ENCODE data around the gene KIF7.

DNA sequence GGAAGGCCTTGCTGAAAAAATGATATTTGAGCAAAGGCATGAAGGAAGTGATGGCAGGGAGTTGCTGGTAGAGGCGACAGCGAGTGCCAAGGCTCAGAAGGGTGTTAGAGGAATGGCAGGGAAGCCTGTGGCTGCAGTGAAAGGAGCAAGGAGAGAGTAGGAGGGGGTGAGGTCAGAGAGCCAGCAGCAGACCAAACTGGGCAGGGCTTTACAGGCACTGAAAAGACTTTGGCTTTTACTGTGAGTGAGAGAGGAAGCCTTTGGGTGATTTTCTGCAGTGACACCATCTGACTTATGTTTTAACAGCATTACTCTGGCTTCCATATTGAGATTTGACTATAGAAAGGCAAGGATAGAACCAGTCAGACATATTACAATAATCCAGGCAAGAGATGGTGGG, 68.6 kb downstream of the KIF7 start:
- TF ChIP-seq POLR2A (IDR thresholded peaks at IDR 0.05) = no peak
- TF ChIP-seq, protein P1, sequence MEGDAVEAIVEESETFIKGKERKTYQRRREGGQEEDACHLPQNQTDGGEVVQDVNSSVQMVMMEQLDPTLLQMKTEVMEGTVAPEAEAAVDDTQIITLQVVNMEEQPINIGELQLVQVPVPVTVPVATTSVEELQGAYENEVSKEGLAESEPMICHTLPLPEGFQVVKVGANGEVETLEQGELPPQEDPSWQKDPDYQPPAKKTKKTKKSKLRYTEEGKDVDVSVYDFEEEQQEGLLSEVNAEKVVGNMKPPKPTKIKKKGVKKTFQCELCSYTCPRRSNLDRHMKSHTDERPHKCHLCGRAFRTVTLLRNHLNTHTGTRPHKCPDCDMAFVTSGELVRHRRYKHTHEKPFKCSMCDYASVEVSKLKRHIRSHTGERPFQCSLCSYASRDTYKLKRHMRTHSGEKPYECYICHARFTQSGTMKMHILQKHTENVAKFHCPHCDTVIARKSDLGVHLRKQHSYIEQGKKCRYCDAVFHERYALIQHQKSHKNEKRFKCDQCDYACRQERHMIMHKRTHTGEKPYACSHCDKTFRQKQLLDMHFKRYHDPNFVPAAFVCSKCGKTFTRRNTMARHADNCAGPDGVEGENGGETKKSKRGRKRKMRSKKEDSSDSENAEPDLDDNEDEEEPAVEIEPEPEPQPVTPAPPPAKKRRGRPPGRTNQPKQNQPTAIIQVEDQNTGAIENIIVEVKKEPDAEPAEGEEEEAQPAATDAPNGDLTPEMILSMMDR (IDR thresholded peaks at IDR 0.05) = no peak
